Omental fat pad (tissue), 4 donors: ENCODE data around the gene HIPK2. TPM values are rescaled to one million over a fixed set of nuclear protein-coding genes. Genes with fewer than 3 reads are reported as not detected.

ENCODE experiments used
- ATAC-seq: fragments of 150-250 bp; one replicate; pipeline ENCODE4 v1.9.1; 2016; ENCODE audit warnings: mild to moderate bottlenecking, moderate library complexity; ENCODE audit not compliant: low FRiP score
- DNase-seq: peaks from one replicate; pipeline ENCODE4 v3.0.0-alpha.2; 2019; ENCODE audit warnings: low spot score
- total RNA-seq, 4 donors: library from RNA; depleted of rRNA; stranded (reverse); fragments of >200 nt; gene quantifications; one replicate each; pipeline ENCODE4 v1.1.0, GENCODE V29; 2016
- TF ChIP-seq, protein P1 (sequence below), 3 donors: fragments of 450-650 bp; IDR thresholded peaks; one replicate each; pipeline ENCODE4 v1.5.1; 2016 to 2017; ENCODE audit warnings: antibody characterized with exemption in 3 of 3, mild to moderate bottlenecking in 3 of 3, moderate library complexity in 2 of 3

HIPK2 gene
- total RNA-seq, 4 donors from 2014 or later = 39.6 to 90.3 (median 70.0) TPM

DNA sequence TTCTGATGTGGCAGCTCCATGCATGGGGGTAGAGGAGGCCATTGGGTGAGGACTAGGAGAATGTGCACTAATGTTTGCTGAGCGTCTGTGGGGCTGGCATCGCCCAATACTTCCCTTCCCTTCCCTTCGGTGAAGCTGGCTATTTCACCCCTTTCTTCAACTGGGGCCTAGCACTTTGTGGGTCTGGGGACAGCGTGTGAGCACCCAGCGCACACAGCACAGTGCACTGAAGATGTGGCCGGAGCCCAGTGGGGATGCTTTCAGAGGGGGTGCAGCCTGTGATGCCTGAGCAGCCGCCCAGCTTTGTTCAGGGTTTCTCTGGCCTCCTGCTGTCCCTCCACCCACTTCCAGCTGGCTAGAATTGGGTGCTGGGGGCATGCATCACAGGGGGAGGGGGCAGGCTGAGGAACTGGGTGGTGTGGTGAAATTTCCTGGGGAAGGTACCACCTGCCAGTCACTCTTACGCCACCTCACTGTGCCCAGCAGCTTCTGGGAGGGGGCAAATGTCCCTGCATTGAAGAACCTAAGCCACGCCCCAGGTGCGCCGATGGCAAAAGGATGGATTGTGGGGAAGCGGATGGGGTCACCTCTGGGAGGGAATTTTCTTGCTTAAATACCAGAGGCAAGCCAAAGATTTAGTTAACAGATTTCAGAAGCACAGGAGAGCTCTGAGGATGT lies 208.8 kb downstream of the HIPK2 start:
- TF ChIP-seq, protein P1, sequence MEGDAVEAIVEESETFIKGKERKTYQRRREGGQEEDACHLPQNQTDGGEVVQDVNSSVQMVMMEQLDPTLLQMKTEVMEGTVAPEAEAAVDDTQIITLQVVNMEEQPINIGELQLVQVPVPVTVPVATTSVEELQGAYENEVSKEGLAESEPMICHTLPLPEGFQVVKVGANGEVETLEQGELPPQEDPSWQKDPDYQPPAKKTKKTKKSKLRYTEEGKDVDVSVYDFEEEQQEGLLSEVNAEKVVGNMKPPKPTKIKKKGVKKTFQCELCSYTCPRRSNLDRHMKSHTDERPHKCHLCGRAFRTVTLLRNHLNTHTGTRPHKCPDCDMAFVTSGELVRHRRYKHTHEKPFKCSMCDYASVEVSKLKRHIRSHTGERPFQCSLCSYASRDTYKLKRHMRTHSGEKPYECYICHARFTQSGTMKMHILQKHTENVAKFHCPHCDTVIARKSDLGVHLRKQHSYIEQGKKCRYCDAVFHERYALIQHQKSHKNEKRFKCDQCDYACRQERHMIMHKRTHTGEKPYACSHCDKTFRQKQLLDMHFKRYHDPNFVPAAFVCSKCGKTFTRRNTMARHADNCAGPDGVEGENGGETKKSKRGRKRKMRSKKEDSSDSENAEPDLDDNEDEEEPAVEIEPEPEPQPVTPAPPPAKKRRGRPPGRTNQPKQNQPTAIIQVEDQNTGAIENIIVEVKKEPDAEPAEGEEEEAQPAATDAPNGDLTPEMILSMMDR (IDR thresholded peaks at IDR 0.05) = no peak
- ATAC-seq (no peak), DNase-seq (no peak)

DNA sequence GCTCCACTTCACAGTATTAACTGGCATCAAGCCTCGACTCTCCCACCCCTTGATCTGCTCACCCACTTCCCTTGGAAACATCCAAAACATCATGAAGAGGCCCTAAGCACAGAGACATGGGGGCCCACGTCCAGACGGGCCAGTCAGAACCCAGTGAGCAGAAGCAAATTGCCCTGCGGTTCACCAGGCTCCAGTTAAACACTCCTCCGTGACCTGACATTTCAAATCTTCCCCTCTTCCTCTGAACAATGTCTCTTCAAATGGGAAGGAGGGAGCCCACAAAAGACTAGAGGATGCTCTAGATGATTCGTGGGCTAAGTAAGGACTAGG lies 209.5 kb downstream of the HIPK2 start:
- DNase-seq (no peak), ATAC-seq (no peak)
- TF ChIP-seq, protein P1 (IDR thresholded peaks at IDR 0.05) = no peak

DNA sequence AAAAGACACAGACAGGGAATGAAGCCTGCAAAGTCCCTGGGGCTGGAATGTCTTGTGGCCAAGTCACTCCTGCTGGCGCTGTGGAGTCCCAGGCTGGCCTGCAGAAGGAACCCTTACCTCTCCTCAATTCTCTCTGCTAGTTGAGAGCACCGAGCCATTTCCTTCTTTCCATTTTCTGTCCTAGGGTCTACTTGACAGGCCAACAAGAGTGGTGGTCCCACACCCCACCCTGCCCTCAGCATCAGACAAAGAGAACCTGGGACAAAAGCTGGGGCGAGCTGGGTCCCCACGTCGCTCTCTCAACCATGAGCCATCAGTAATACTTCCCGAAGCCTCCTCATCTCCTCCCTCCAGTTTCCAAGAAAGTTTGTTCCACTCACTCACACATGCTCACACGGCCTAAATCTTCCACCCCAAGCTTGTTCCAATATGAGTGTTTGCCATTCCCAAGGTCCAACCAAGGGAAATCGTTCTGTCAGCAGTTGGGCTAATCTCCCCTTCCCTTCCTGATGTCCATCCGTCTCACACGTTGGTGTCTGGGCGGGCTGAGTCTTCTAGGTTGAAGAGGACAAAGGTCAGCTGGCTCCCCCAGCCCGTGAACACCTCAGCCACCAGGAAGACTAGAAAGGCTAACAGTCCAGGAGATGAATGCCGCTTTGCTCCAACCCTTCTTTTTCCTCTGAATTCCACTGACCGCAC lies 210.0 kb downstream of the HIPK2 start:
- no peak for DNase-seq
- no peak for ATAC-seq
- TF ChIP-seq, protein P1 (IDR thresholded peaks at IDR 0.05) = no peak

DNA sequence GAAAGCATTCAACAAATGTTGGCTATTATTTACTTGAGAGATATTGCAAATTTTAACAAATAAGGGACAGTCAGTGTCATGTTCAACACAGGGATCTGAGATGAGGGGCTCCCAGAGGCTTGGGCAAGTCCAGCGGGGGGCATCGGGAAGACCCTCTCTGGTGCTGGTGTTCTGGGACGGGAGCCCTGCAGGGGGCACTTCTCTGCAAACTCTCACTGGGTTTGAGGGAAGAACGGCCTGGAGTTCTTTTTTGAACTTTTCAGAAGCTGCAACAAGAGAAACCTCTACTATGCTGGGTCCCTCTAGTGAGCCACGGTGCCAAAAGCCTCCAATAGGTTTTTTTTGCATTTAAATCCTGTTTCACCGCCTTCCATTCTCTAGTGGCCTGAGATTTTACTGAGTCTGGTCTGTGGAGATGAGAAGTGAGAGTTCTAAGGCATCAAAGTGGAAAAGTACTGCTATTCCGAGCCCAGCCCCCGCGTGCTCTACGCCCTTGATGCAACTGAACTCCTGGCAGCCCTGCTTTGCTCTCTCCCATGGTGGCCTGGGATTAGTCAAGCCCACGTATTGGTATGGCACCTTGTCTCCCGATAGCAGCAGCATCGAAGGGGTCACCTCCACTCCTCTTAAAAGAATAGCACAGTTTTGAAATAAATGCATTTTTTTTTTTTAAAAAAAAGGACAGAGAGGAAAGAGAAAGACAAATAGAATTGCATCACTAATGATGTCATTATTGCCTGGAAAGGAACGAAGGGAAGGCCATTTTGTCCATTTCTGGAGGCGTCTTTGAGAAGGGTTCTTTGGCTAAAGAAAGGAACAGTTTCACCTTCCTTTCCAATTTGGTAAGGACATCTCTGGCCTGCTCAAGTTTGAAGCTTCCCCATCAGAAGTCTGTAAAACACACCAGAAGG lies 210.8 kb downstream of the HIPK2 start:
- ATAC-seq = no peak
- TF ChIP-seq, protein P1 (IDR thresholded peaks at IDR 0.05) = no peak
- no peak for DNase-seq

DNA sequence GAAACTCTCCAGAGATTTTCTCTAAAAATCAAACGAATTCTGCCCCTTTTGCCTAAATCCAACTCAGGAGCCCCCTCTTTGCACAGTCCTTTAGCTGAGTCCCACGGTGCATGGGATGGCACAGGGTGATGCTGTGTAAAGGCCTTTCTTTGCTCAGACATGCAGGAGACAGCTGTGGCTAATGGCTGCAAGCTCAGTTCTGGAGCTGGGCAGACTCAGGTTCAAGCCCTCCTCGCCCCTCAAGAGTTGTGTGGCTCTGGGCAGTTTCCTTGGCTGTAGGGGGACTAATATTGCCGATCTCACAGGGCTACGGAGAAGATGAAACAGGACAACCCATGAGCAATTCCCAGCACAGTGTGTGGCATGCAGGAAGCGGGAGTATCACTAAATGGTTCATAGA lies 211.7 kb downstream of the HIPK2 start:
- no peak for ATAC-seq
- TF ChIP-seq, protein P1 (IDR thresholded peaks at IDR 0.05) = no peak
- no peak for DNase-seq

DNA sequence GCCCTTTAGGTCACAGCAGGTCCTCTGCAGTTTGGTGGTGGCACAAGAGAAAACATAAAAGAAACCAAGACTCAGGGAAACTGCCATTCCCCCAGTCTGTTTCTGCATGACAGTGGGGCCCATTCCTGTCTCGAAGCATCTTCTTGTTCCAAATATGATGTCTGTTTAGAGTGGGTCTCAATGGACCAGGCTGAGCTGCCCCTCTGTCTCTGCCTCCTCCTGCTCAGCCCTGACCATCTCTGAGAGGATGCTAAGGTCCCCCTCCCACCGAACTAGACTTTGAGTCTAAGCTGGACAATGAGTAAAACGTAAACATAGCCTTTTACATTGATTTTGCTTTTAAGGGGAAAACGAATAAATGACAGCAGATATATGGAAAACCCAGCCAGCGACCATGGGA lies 213.9 kb downstream of the HIPK2 start:
- TF ChIP-seq, protein P1 (IDR thresholded peaks at IDR 0.05) = no peak
- DNase-seq (no peak), ATAC-seq (no peak)
